Keratinocyte (primary cell): ENCODE measurements around the gene TNPO1.

Source experiments
- CTCF ChIP-seq, 3 experiments: IDR thresholded peaks in 1 of 3; conservative IDR thresholded peaks in 1 of 3; optimal IDR thresholded peaks in 1 of 3; 2 replicates in 2 of 3; 3 replicates in 1 of 3; pipeline versions ENCODE3 to v1.5.1; 2011; ENCODE audit warnings: low read length in 3 of 3, mild to moderate bottlenecking in 3 of 3, moderate library complexity in 2 of 3, control low read depth in 1 of 3, inconsistent platforms in 1 of 3; ENCODE audit not compliant: insufficient read depth in 2 of 3; ENCODE audit errors: extremely low read depth in 1 of 3
- EZH2 ChIP-seq: IDR thresholded peaks from one replicate; pipeline ENCODE4 v1.6.1; 2012; ENCODE audit warnings: inconsistent platforms, mild to moderate bottlenecking, low read length, moderate library complexity

DNA sequence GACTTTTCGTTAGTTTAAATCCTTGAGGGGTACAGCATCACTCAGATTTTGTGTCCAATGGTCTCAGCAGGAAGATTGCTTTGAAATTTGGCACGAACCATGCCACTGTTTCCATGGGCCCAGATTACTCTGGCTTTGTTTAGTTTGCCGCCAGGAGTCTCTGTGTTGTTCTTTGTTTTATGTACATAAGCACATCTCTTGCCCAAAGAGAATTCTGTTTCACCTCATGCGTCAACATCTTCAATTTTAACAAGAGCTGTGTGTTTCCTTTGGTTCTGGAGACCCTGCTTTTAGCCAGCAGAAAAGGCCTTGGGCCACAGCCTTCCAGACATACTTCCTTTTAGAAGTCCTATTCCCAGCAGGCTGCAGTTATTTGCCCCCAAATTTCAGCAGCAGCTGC, 62.4 kb downstream of the TNPO1 start:
- no peak for TF ChIP-seq CTCF (optimal IDR thresholded peaks at IDR 0.05 in 1 of 3, IDR thresholded peaks at IDR 0.05 in 1 of 3, conservative IDR thresholded peaks at IDR 0.05 in 1 of 3; ENCODE audit: extremely low read depth in 1 of 3, insufficient read depth in 2 of 3, low read length in 3 of 3)
- TF ChIP-seq EZH2, result no peak
